Measurements from ENCODE around the gene PRR23C. TPM values are rescaled to one million over a fixed set of nuclear protein-coding genes. Genes with fewer than 3 reads are reported as not detected.

Gene PRR23C
- polyA plus RNA-seq, 4 donors: not detected

GRCh38 chr3:139020036-139020867 is 24.4 kb downstream of the PRR23C start:
- Histone ChIP-seq H3K4me1 (ENCODE audit: control insufficient read depth in 3 of 3, insufficient read depth in 2 of 3, low read depth in 1 of 3, low read length in 2 of 3) (no peaks in the 10 kb centered on the region), H3K27me3 (ENCODE audit: control insufficient read depth in 3 of 3, insufficient read depth in 3 of 3, low read length in 3 of 3) (peaks cover 0 to 3% (median 0%) of the 10 kb centered on the region in 3 donors), H3K9me3 (ENCODE audit: control insufficient read depth in 2 of 2, insufficient read depth in 1 of 2, low read depth in 1 of 2, low read length in 1 of 2) (peaks cover 0 to 14% of the 10 kb centered on the region in 2 donors), H3K4me3 (ENCODE audit: low read depth in 1 of 3, low read length in 3 of 3) (no peak overlapping the region), H3K36me3 (ENCODE audit: control insufficient read depth in 3 of 3, insufficient read depth in 2 of 3, low read depth in 1 of 3, low read length in 3 of 3) (no peaks in the 10 kb centered on the region), H3K27ac (ENCODE audit: low read depth in 1 of 3, low read length in 2 of 3) (no peak overlapping the region)
- DNase-seq (no peak), FAIRE-seq (no peak)
- WGBS, 3 donors: 66 to 79% (median 76%) methylated on average over 65 to 81 of the region's 81 CpGs

- H3K4me1 ChIP-seq (ENCODE audit: control insufficient read depth in 3 of 3, insufficient read depth in 2 of 3, low read depth in 1 of 3, low read length in 2 of 3): no peaks in the 10 kb centered on the region
- FAIRE-seq: no peak
- 21 to 63% (median 39%) methylated on average over 3 of the region's 3 CpGs for WGBS, 3 donors
- no peak overlapping the region for H3K4me3 ChIP-seq (ENCODE audit: low read depth in 1 of 3, low read length in 3 of 3)
- H3K36me3 ChIP-seq (ENCODE audit: control insufficient read depth in 3 of 3, insufficient read depth in 2 of 3, low read depth in 1 of 3, low read length in 3 of 3): no peaks in the 10 kb centered on the region
- no peak overlapping the region for H3K27ac ChIP-seq (ENCODE audit: low read depth in 1 of 3, low read length in 2 of 3)
- peak in 1 of 2 donors; percentile 8 for DNase-seq
- H3K27me3 ChIP-seq (ENCODE audit: control insufficient read depth in 3 of 3, insufficient read depth in 3 of 3, low read length in 3 of 3): peaks cover 0 to 3% (median 0%) of the 10 kb centered on the region in 3 donors
- peaks cover 0 to 15% of the 10 kb centered on the region in 2 donors for H3K9me3 ChIP-seq (ENCODE audit: control insufficient read depth in 2 of 2, insufficient read depth in 1 of 2, low read depth in 1 of 2, low read length in 1 of 2)
Measured at GRCh38 chr3:139016430-139017048, 28.2 kb downstream of the PRR23C start.

- DNase-seq (no peak), FAIRE-seq (no peak)
- Histone ChIP-seq H3K27me3 (ENCODE audit: control insufficient read depth in 3 of 3, insufficient read depth in 3 of 3, low read length in 3 of 3) (no peaks in the 10 kb centered on the region), H3K4me1 (ENCODE audit: control insufficient read depth in 3 of 3, insufficient read depth in 2 of 3, low read depth in 1 of 3, low read length in 2 of 3) (no peaks in the 10 kb centered on the region), H3K9me3 (ENCODE audit: control insufficient read depth in 2 of 2, insufficient read depth in 1 of 2, low read depth in 1 of 2, low read length in 1 of 2) (peaks cover 4 to 11% of the 10 kb centered on the region in 2 donors), H3K36me3 (ENCODE audit: control insufficient read depth in 3 of 3, insufficient read depth in 2 of 3, low read depth in 1 of 3, low read length in 3 of 3) (no peaks in the 10 kb centered on the region), H3K27ac (ENCODE audit: low read depth in 1 of 3, low read length in 2 of 3) (no peak within 1 kb of the TSS), H3K4me3 (ENCODE audit: low read depth in 1 of 3, low read length in 3 of 3) (no peak within 1 kb of the TSS)
- 69 to 84% (median 83%) methylated on average over 51 to 60 of the region's 60 CpGs for WGBS, 3 donors
Measured at GRCh38 chr3:139006051-139006716, 38.5 kb downstream of the PRR23C start, which contains the start of gene PRR23A. Gene PRR23A (minus strand): TSS chr3:139006268. CDS start chr3:139006268, 0 bp downstream.

DNA sequence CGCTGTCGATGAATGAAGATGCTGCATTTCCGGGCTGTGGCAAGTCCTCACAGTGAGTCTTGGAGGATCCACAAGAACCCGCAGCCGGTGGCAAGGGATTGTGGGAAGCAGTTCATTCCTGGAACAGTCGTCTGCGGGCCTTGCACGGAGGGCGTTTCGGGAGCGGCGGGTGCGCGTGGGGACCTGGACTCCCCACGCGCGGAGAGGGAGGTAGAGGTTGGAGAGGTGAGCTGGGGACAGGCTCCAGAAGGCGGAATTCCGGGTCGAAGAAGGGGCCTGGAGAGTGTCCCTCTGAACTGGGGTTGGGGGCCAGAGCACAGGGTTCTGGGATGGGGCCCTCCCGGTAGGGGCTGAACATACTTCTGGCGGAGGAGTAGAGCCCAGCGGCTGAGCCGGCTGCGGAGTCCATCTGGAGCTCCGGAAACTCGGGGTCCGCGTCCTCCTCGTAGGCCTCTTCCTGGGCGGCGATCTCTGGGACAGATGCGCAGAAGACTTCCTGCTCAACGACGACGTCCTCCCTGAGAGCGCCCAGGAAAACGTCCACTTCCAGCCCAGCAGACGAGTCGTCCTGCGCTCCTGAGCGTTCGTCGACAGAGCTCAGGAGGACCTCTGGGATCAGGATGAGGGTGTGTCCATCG is 39.2 kb downstream of the PRR23C start:
- FAIRE-seq: no peak
- Histone ChIP-seq H3K27ac (ENCODE audit: low read depth in 1 of 3, low read length in 2 of 3) (no peak overlapping the region), H3K4me3 (ENCODE audit: low read depth in 1 of 3, low read length in 3 of 3) (no peak overlapping the region), H3K9me3 (ENCODE audit: control insufficient read depth in 2 of 2, insufficient read depth in 1 of 2, low read depth in 1 of 2, low read length in 1 of 2) (peaks cover 4 to 15% of the 10 kb centered on the region in 2 donors), H3K4me1 (ENCODE audit: control insufficient read depth in 3 of 3, insufficient read depth in 2 of 3, low read depth in 1 of 3, low read length in 2 of 3) (no peaks in the 10 kb centered on the region), H3K36me3 (ENCODE audit: control insufficient read depth in 3 of 3, insufficient read depth in 2 of 3, low read depth in 1 of 3, low read length in 3 of 3) (no peaks in the 10 kb centered on the region), H3K27me3 (ENCODE audit: control insufficient read depth in 3 of 3, insufficient read depth in 3 of 3, low read length in 3 of 3) (no peaks in the 10 kb centered on the region)
- no peak for DNase-seq
- WGBS, 3 donors: 84 to 94% (median 92%) methylated on average over 37 to 45 of the region's 45 CpGs

DNA sequence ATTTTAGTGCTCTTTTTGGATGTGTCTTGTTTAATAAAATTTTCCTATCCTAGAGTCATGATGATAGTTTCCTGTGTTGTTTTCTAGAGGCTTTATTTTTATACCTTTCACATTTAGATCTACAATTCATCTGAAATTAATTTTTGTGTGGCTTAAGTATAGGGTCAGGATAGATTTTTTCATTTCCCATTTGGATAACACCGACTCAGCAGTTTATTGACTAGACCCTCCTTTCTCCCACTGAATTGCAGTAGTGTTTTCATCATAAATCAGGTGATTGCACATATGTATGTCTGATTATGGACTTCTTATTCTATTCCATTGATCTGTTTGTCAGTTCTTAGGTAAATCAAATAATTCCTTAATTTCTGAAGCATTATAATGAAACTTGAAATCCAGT is 49.0 kb downstream of the PRR23C start:
- DNase-seq: no peak
- peaks cover 0 to under 1% of the 10 kb centered on the region in 2 donors for H3K9me3 ChIP-seq (ENCODE audit: control insufficient read depth in 2 of 2, insufficient read depth in 1 of 2, low read depth in 1 of 2, low read length in 1 of 2)
- H3K4me3 ChIP-seq (ENCODE audit: low read depth in 1 of 3, low read length in 3 of 3): no peak overlapping the region

More for the DNA sequence above, 49.0 kb downstream of the PRR23C start:
- Histone ChIP-seq H3K36me3 (ENCODE audit: control insufficient read depth in 3 of 3, insufficient read depth in 2 of 3, low read depth in 1 of 3, low read length in 3 of 3) (no peaks in the 10 kb centered on the region), H3K4me1 (ENCODE audit: control insufficient read depth in 3 of 3, insufficient read depth in 2 of 3, low read depth in 1 of 3, low read length in 2 of 3) (no peaks in the 10 kb centered on the region), H3K27me3 (ENCODE audit: control insufficient read depth in 3 of 3, insufficient read depth in 3 of 3, low read length in 3 of 3) (no peaks in the 10 kb centered on the region), H3K27ac (ENCODE audit: low read depth in 1 of 3, low read length in 2 of 3) (no peak overlapping the region)
- WGBS, 3 donors: 54 to 77% (median 74%) methylated on average over 1 of the region's 1 CpG
- FAIRE-seq: no peak

Other genes starting within 250 kb of the PRR23C start
- gene PIK3CB, start 210.0 kb downstream of the PRR23C start, polyA plus RNA-seq: 10 to 100 TPM; 16.2 to 57.1 (median 19.2) TPM
- not detected for gene FOXL2, start 97.8 kb downstream of the PRR23C start, polyA plus RNA-seq
- not detected for gene FOXL2NB, start 97.7 kb downstream of the PRR23C start, polyA plus RNA-seq
- gene PRR23A, start 38.6 kb downstream of the PRR23C start, polyA plus RNA-seq: not detected
- not detected for gene PRR23B, start 24.0 kb downstream of the PRR23C start, polyA plus RNA-seq